ENCODE measurements around the gene SHC1.

GRCh38 chr1:154937085-154937987, 33.2 kb downstream of the SHC1 start:
- no peak for TF ChIP-seq ZNF274 (IDR thresholded peaks at IDR 0.05; ENCODE audit: low read depth, low read length)
- no peak for TF ChIP-seq YY1 (IDR thresholded peaks at IDR 0.05; ENCODE audit: insufficient read depth, insufficient read length)
- no peak for TF ChIP-seq SUZ12 (IDR thresholded peaks at IDR 0.05; ENCODE audit: extremely low read depth, insufficient read depth, insufficient read length)
